DMS79 treated with DMSO at 0.1 percent for 48 hours (cell line): ENCODE results near the gene KIAA1217.
"Not testable (repeated sequence)": the region's sequence is repeated elsewhere in the genome, so short reads cannot be mapped to it uniquely, and the experiment has no call there.

Experiments
- DNase-seq: peaks from one replicate; lab custom pipeline; 2025; lab: John Stamatoyannopoulos, UW

KIAA1217 gene

GRCh38 chr10:24442641-24443174 is 233.8 kb downstream of the KIAA1217 start:
- not testable (repeated sequence) for DNase-seq

- DNase-seq, result peak; percentile 6
Measured at GRCh38 chr10:24444337-24444736, 235.4 kb downstream of the KIAA1217 start.

- not testable (repeated sequence) for DNase-seq
Measured at GRCh38 chr10:24445958-24446357, 237.0 kb downstream of the KIAA1217 start.

GRCh38 chr10:24446739-24447138 is 237.8 kb downstream of the KIAA1217 start:
- DNase-seq, result no peak

- no peak for DNase-seq
Measured at GRCh38 chr10:24448351-24448999, 239.5 kb downstream of the KIAA1217 start.

GRCh38 chr10:24449321-24449740 is 240.4 kb downstream of the KIAA1217 start:
- DNase-seq, result no peak

GRCh38 chr10:24449769-24450310 is 240.9 kb downstream of the KIAA1217 start:
- no peak for DNase-seq

- DNase-seq, result no peak
Measured at GRCh38 chr10:24451325-24451820, 242.4 kb downstream of the KIAA1217 start.

GRCh38 chr10:24452030-24452429 is 243.1 kb downstream of the KIAA1217 start:
- no peak for DNase-seq

GRCh38 chr10:24453404-24453830 is 244.5 kb downstream of the KIAA1217 start:
- no peak for DNase-seq

GRCh38 chr10:24453973-24454372 is 245.0 kb downstream of the KIAA1217 start:
- no peak for DNase-seq

GRCh38 chr10:24455447-24455846 is 246.5 kb downstream of the KIAA1217 start:
- DNase-seq, result no peak

GRCh38 chr10:24456322-24456721 is 247.4 kb downstream of the KIAA1217 start:
- DNase-seq, result no peak

GRCh38 chr10:24457661-24458318 is 248.9 kb downstream of the KIAA1217 start:
- no peak for DNase-seq

GRCh38 chr10:24459836-24460235 is 250.9 kb downstream of the KIAA1217 start:
- no peak for DNase-seq

GRCh38 chr10:24462291-24462813 is 253.4 kb downstream of the KIAA1217 start:
- DNase-seq, result no peak

- no peak for DNase-seq
Measured at GRCh38 chr10:24462889-24463552, 254.1 kb downstream of the KIAA1217 start.

- DNase-seq, result peak; percentile 84
Measured at GRCh38 chr10:24463611-24464426, 254.9 kb downstream of the KIAA1217 start.

GRCh38 chr10:24465124-24465874 is 256.4 kb downstream of the KIAA1217 start:
- peak; percentile 42 for DNase-seq
